IMR-90 (cell line): ENCODE results near the gene SDR39U1. TPM values are rescaled to one million over a fixed set of nuclear protein-coding genes. Genes with fewer than 3 reads are reported as not detected.
A peak's percentile ranks its signal among the peaks of the same experiment; 100 is the strongest.

Experiments used
- ATAC-seq: fragments of 200-7000 bp; cut with Tn5 transposase; 2 replicates; pipeline ENCODE4 v1.9.1; 2020; ENCODE audit warnings: low read depth, mild to moderate bottlenecking, moderate library complexity
- BruUV-seq: library from RNA; stranded (reverse); fragments of 400-500 nt; replicated peaks from 2 replicates; lab custom pipeline; 2021; lab: Mats Ljungman, UMichigan
- CTCF ChIA-PET: fragments of 300-600 bp; formaldehyde crosslinking; extraction: SDS; loops from one replicate; lab custom pipeline; 2021; ENCODE audit warnings: antibody characterized with exemption; lab: Yijun Ruan, JAX
- POLR2A ChIA-PET: fragments of 300-600 bp; sonication (Branson Sonifier 250); formaldehyde crosslinking; loops from one replicate; lab custom pipeline; 2022; ENCODE audit warnings: antibody characterized with exemption; ENCODE audit not compliant: unreplicated experiment; lab: Charles Lee
- DNase-seq: peaks from one replicate; pipeline ENCODE4 v3.0.0; 2013
- H2AFZ ChIP-seq: replicated peaks from 2 replicates; pipeline ENCODE3; 2013; ENCODE audit warnings: low read length, mild to moderate bottlenecking; ENCODE audit not compliant: poor library complexity
- H2AK5ac ChIP-seq: 2 replicates; pipeline ENCODE4 v1.6.1; 2013; ENCODE audit warnings: low read depth, low read length, inconsistent platforms
- H2AK9ac ChIP-seq: replicated peaks from 2 replicates; pipeline ENCODE3; 2013; ENCODE audit warnings: mild to moderate bottlenecking, low read depth, low read length, moderate library complexity; ENCODE audit not compliant: poor library complexity
- H2BK120ac ChIP-seq: 2 replicates; pipeline ENCODE4 v1.6.1; 2013; ENCODE audit warnings: low read depth, low read length, inconsistent platforms
- H2BK15ac ChIP-seq: 3 replicates; pipeline ENCODE4 v1.6.1; 2013; ENCODE audit warnings: low read depth, low read length, inconsistent platforms
- H2BK20ac ChIP-seq: 2 replicates; pipeline ENCODE4 v1.6.1; 2013; ENCODE audit warnings: low read depth, mild to moderate bottlenecking, inconsistent platforms, low read length, moderate library complexity
- H2BK5ac ChIP-seq: 2 replicates; pipeline ENCODE4 v1.6.1; 2013; ENCODE audit warnings: mild to moderate bottlenecking, low read depth, low read length, inconsistent platforms; ENCODE audit not compliant: poor library complexity, severe bottlenecking
- H3K14ac ChIP-seq: replicated peaks from 2 replicates; pipeline ENCODE4 v1.6.1; 2013; ENCODE audit warnings: low read depth, low read length, inconsistent platforms
- H3K18ac ChIP-seq: 2 replicates; pipeline ENCODE4 v1.6.1; 2013; ENCODE audit warnings: low read depth, low read length, control low read depth
- H3K23ac ChIP-seq: 2 replicates; pipeline ENCODE4 v1.6.1; 2013; ENCODE audit warnings: low read depth, low read length, inconsistent platforms
- H3K27ac ChIP-seq: 2 replicates; pipeline ENCODE4 v1.5.1; 2013; ENCODE audit warnings: mild to moderate bottlenecking, control low read depth, low read length; ENCODE audit not compliant: insufficient read depth
- H3K27me3 ChIP-seq: 2 replicates; pipeline ENCODE4 v1.6.1; 2013; ENCODE audit warnings: low read length; ENCODE audit not compliant: control insufficient read depth, insufficient read depth
- H3K36me3 ChIP-seq: 2 replicates; pipeline ENCODE4 v1.6.1; 2013; ENCODE audit warnings: low read length, mixed read lengths; ENCODE audit not compliant: control insufficient read depth, insufficient read depth
- H3K4ac ChIP-seq: 2 replicates; pipeline ENCODE4 v1.6.1; 2013; ENCODE audit warnings: low read depth, low read length, inconsistent platforms
- H3K4me1 ChIP-seq: 2 replicates; pipeline ENCODE4 v1.6.1; 2013; ENCODE audit warnings: low read length, mixed read lengths; ENCODE audit not compliant: control insufficient read depth, insufficient read depth
- H3K4me2 ChIP-seq: 2 replicates; pipeline ENCODE4 v1.6.1; 2013; ENCODE audit warnings: low read depth, mild to moderate bottlenecking, control low read depth, low read length, moderate library complexity
- H3K4me3 ChIP-seq: 2 replicates; pipeline ENCODE4 v1.5.1; 2013; ENCODE audit warnings: low read depth, mild to moderate bottlenecking, control low read depth, low read length, moderate library complexity; ENCODE audit not compliant: insufficient read depth
- H3K56ac ChIP-seq: 2 replicates; pipeline ENCODE4 v1.6.1; 2013; ENCODE audit warnings: low read length, inconsistent platforms; ENCODE audit not compliant: insufficient read depth; ENCODE audit errors: extremely low read depth
- H3K79me1 ChIP-seq, 2 experiments: 2 replicates each; pipeline ENCODE4 v1.6.1; 2013; ENCODE audit warnings: low read length in 2 of 2, inconsistent platforms in 1 of 2, low read depth in 1 of 2
- H3K9ac ChIP-seq: 2 replicates; pipeline ENCODE4 v1.6.1; 2013; ENCODE audit warnings: low read depth, low read length, control low read depth
- H3K9me1 ChIP-seq: 2 replicates; pipeline ENCODE4 v1.6.1; 2013; ENCODE audit warnings: low read length, inconsistent platforms; ENCODE audit not compliant: insufficient read depth
- H3K9me3 ChIP-seq: 2 replicates; pipeline ENCODE4 v1.6.1; 2013; ENCODE audit warnings: low read length; ENCODE audit not compliant: control insufficient read depth, insufficient read depth
- H4K20me1 ChIP-seq: 2 replicates; pipeline ENCODE4 v1.6.1; 2013; ENCODE audit warnings: low read length, inconsistent platforms; ENCODE audit not compliant: insufficient read depth
- H4K5ac ChIP-seq: 2 replicates; pipeline ENCODE4 v1.6.1; 2013; ENCODE audit warnings: mild to moderate bottlenecking, low read depth, low read length, control low read depth
- H4K8ac ChIP-seq, 2 experiments: 2 replicates each; pipeline ENCODE4 v1.6.1; 2013; ENCODE audit warnings: low read depth in 2 of 2, low read length in 2 of 2, control low read depth in 1 of 2, inconsistent platforms in 1 of 2
- H4K91ac ChIP-seq: 2 replicates; pipeline ENCODE4 v1.6.1; 2013; ENCODE audit warnings: low read depth, low read length, inconsistent platforms; ENCODE audit not compliant: insufficient read depth
- BHLHE40 ChIP-seq: fragments of 150-350 bp; IDR thresholded peaks from 2 replicates; pipeline ENCODE4 v1.6.1; 2016; ENCODE audit warnings: mild to moderate bottlenecking, low read depth, low read length
- CHD1 ChIP-seq: IDR thresholded peaks from 2 replicates; pipeline ENCODE4 v1.6.1; 2012; ENCODE audit warnings: low read depth, low read length, improper control_type of control experiment
- FOS ChIP-seq: fragments of 150-350 bp; IDR thresholded peaks from 2 replicates; pipeline ENCODE4 v1.6.1; 2016; ENCODE audit warnings: low read depth, low read length
- MAFK ChIP-seq: IDR thresholded peaks from 2 replicates; pipeline ENCODE4 v1.6.1; 2012; ENCODE audit warnings: low read depth, low read length, improper control_type of control experiment
- MAZ ChIP-seq: IDR thresholded peaks from 2 replicates; pipeline ENCODE4 v1.6.1; 2012; ENCODE audit warnings: low read depth, mild to moderate bottlenecking, low read length, improper control_type of control experiment, moderate library complexity, borderline replicate concordance
- MXI1 ChIP-seq: IDR thresholded peaks from 2 replicates; pipeline ENCODE4 v1.6.1; 2012; ENCODE audit warnings: low read depth, mild to moderate bottlenecking, low read length, moderate library complexity, borderline replicate concordance
- NFE2L2 ChIP-seq: fragments of 150-350 bp; IDR thresholded peaks from 2 replicates; pipeline ENCODE4 v1.6.1; 2016; ENCODE audit warnings: low read depth, mild to moderate bottlenecking, low read length
- POLR2A ChIP-seq: IDR thresholded peaks from 2 replicates; pipeline ENCODE4 v1.6.1; 2012; ENCODE audit warnings: mild to moderate bottlenecking, low read depth, low read length
- RAD21 ChIP-seq: IDR thresholded peaks from 2 replicates; pipeline ENCODE4 v1.6.1; 2012; ENCODE audit warnings: low read length, improper control_type of control experiment
- RCOR1 ChIP-seq: IDR thresholded peaks from 2 replicates; pipeline ENCODE4 v1.6.1; 2012; ENCODE audit warnings: mild to moderate bottlenecking, low read length, improper control_type of control experiment; ENCODE audit not compliant: insufficient replicate concordance
- SMC3 ChIP-seq: fragments of 150-350 bp; IDR thresholded peaks from 2 replicates; pipeline ENCODE4 v1.6.1; 2016; ENCODE audit warnings: low read depth, mild to moderate bottlenecking, antibody characterized with exemption, low read length, moderate library complexity
- WGBS, 2 experiments: methylation state at CpG; one replicate each; pipeline versions ENCODE4 v1.1.5 to v1.1.7; 2013; ENCODE audit warnings: missing lambda C conversion rate in 2 of 2; ENCODE audit not compliant: insufficient read length in 1 of 2; ENCODE audit errors: extremely low coverage in 2 of 2; 5-methylcytosine and 5-hydroxymethylcytosine counted together
- dilution Hi-C: fragments of 300-500 bp; cut with HindIII; formaldehyde crosslinking; loops from one replicate; pipeline ENCODE4 v1.14.3; 2018; ENCODE audit warnings: low sequenced_read_pairs; ENCODE audit not compliant: unreplicated experiment
- in situ Hi-C: fragments of 300-500 bp; cut with MboI; formaldehyde crosslinking; loops from 3 replicates; pipeline ENCODE4 v1.14.3; 2019; ENCODE audit warnings: low sequenced_read_pairs, inconsistent platforms, mixed read lengths
- intact Hi-C: fragments of 100-400 bp; cut with micrococcal nuclease; formaldehyde crosslinking; loops from 2 replicates; pipeline ENCODE4 v1.10.0; 2022
- polyA plus RNA-seq, 3 experiments: library from polyadenylated mRNA; depleted of rRNA; stranded (reverse); fragments of >200 nt; gene quantifications; 2 replicates each; pipeline ENCODE4 v1.2.3, GENCODE V29; 2012; ENCODE audit warnings: low replicate concordance in 1 of 3
- total RNA-seq: library from RNA; depleted of rRNA; stranded (reverse); fragments of >200 nt; gene quantifications from 2 replicates; pipeline ENCODE4 v1.2.3, GENCODE V29; 2012
- TF ChIP-seq, protein P1 (sequence below): fragments of 150-350 bp; IDR thresholded peaks from 2 replicates; pipeline ENCODE4 v1.6.1; 2016; ENCODE audit warnings: low read depth, mild to moderate bottlenecking, low read length, moderate library complexity, borderline replicate concordance
- TF ChIP-seq, protein P2 (sequence below): fragments of 150-350 bp; IDR thresholded peaks from 2 replicates; pipeline ENCODE4 v1.6.1; 2017; ENCODE audit warnings: mild to moderate bottlenecking, antibody characterized with exemption, low read length, low read depth

SDR39U1 gene
- total and polyA plus RNA-seq, 2 of the 4 experiments (the other 2 are of a cell fraction) = 7.5 to 46.3 TPM

DNA sequence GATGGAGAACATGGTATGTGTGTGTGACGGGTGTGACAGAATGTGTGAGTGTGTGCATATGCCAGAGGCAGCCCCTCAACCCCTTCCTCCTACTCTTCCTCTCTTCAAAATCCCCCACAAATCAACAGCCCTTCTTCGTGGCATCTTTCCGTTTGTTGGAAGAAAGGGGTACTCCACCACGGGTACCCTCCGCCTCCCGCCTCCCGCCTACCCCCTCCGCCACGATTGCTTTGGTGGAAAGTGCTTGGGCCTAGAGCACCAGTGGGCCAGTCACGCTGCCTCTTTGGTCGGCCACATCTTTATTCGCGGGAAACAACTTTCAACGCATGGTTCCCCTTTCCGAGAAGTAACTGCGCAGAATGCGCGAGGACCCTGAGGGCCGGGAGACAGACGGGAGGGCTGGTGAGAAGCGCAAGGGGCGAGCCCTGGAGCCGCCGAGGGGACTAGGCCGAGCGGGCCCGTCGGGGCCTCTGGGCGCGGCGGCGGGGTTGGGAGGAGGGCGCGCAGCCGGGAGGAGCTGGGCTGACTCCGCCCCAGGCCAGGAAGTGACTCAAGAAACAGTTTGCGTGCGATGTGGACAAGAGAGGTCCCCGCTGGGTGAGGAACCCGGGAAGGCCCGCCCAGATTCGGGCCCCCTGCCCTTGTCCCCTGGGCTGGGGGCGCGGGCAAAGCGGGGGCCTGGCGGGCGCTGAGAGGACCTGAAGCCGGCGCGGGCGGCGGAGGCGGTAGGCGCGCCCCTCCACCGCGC lies 13.0 kb downstream of the SDR39U1 start, which contains the start of the genes CBLN3 and KHNYN:
Gene CBLN3, minus strand, starts transcription at position 274 of the 748 bp plus-strand sequence. CDS start 614 bp downstream, outside the sequence.
Gene KHNYN, plus strand, starts transcription at position 560 of the 748 bp plus-strand sequence. CDS start 777 bp downstream, outside the sequence.
- H3K56ac ChIP-seq = peak within 1 kb of the TSS; percentile 92
- in situ Hi-C loops (loop anchor here (10.0 to 25.0 kb wide), 4 partner anchors 65 to 1117 kb away; partner anchors contain the start of genes BCL2L2, FITM1, GMPR2 and NEDD8), intact Hi-C loops (loop anchor here (2.0 to 10.0 kb wide), 2 partner anchors 187 to 215 kb away; partner anchors contain the start of genes CHMP4A, MDP1 and TINF2), dilution Hi-C loops (no loop called here)
- H3K4me1 ChIP-seq = peaks cover 18% of the 10 kb centered on the region; the same call in 1 of the 2 replicates
- peak within 1 kb of the TSS; percentile 88 to 100 for H4K8ac ChIP-seq
- DNase-seq (peak; percentile 92), ATAC-seq (peak; percentile 82)
- peak within 1 kb of the TSS; percentile 86 for H3K18ac ChIP-seq
- peak within 1 kb of the TSS; percentile 83 for H2BK120ac ChIP-seq
- peak within 1 kb of the TSS; percentile 98 for H3K9ac ChIP-seq
- peak within 1 kb of the TSS; percentile 80; the same call in 2 of the 3 replicates for H2BK15ac ChIP-seq
- peaks cover 20% of the 10 kb centered on the region for H4K20me1 ChIP-seq
- no peaks in the 10 kb centered on the region for H3K27me3 ChIP-seq
- TSS peak; percentile 21 for BruUV-seq
- peak within 1 kb of the TSS; percentile 91 for H3K4me2 ChIP-seq
- peak within 1 kb of the TSS; percentile 95 for H2BK5ac ChIP-seq
- peak within 1 kb of the TSS; percentile 95 for H4K91ac ChIP-seq
- H2AFZ ChIP-seq = peak within 1 kb of the TSS; percentile 95
- POLR2A ChIA-PET = interaction anchor here (1.1 to 1.5 kb wide), 3 partner anchors 12 to 63 kb away, joined by 3 to 7 read pairs (median 5); no protein-coding TSS in a partner anchor
- peaks cover 5% of the 10 kb centered on the region for H3K9me1 ChIP-seq
- peaks cover 16% of the 10 kb centered on the region for H3K36me3 ChIP-seq
- H3K23ac ChIP-seq = peak within 1 kb of the TSS; percentile 90
- CTCF ChIA-PET = interaction anchor here (0.5 to 3.3 kb wide), 3 partner anchors 63 to 1134 kb away, joined by 3 to 63 read pairs (median 3); no protein-coding TSS in a partner anchor
- peak within 1 kb of the TSS; percentile 99 for H4K5ac ChIP-seq
- peak within 1 kb of the TSS; percentile 95 for H3K27ac ChIP-seq
- H2AK9ac ChIP-seq = peak within 1 kb of the TSS; percentile 100
- peak within 1 kb of the TSS; percentile 85 for H3K4me3 ChIP-seq
- H3K9me3 ChIP-seq = no peaks in the 10 kb centered on the region
- H3K4ac ChIP-seq = peak within 1 kb of the TSS; percentile 99
- peak within 1 kb of the TSS; percentile 99 for H3K14ac ChIP-seq
- H2AK5ac ChIP-seq = peak within 1 kb of the TSS; percentile 100
- H3K79me1 ChIP-seq = peaks cover 18 to 41% of the 10 kb centered on the region in 2 experiments
- 5% methylated on average over 25 of the region's 57 CpGs; no CpG with 5 or more reads in 1 of the 2 experiments for WGBS, 2 experiments
- H2BK20ac ChIP-seq = peak within 1 kb of the TSS; percentile 6; the same call in 1 of the 2 replicates
- no peak for TF ChIP-seq RCOR1
- TF ChIP-seq, protein P1, sequence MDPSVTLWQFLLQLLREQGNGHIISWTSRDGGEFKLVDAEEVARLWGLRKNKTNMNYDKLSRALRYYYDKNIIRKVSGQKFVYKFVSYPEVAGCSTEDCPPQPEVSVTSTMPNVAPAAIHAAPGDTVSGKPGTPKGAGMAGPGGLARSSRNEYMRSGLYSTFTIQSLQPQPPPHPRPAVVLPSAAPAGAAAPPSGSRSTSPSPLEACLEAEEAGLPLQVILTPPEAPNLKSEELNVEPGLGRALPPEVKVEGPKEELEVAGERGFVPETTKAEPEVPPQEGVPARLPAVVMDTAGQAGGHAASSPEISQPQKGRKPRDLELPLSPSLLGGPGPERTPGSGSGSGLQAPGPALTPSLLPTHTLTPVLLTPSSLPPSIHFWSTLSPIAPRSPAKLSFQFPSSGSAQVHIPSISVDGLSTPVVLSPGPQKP = no peak
- no peak for TF ChIP-seq MXI1
- no peak for TF ChIP-seq MAFK
- TF ChIP-seq POLR2A = peak; percentile 88
- TF ChIP-seq, protein P2, sequence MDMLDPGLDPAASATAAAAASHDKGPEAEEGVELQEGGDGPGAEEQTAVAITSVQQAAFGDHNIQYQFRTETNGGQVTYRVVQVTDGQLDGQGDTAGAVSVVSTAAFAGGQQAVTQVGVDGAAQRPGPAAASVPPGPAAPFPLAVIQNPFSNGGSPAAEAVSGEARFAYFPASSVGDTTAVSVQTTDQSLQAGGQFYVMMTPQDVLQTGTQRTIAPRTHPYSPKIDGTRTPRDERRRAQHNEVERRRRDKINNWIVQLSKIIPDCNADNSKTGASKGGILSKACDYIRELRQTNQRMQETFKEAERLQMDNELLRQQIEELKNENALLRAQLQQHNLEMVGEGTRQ = no peak
- no peak for TF ChIP-seq RAD21
- TF ChIP-seq CHD1 = no peak
- 0 out of 2 replicates have a peak, but pooled peaks have one; percentile 6 for TF ChIP-seq FOS
- TF ChIP-seq SMC3 = no peak
- no peak for TF ChIP-seq BHLHE40
- no peak for TF ChIP-seq NFE2L2
- peak; percentile 73 for TF ChIP-seq MAZ
